NCI-H1105 treated with DMSO at 0.1 percent for 48 hours (cell line): ENCODE results near the gene PLCH1.
"Not testable (repeated sequence)": the region's sequence is repeated elsewhere in the genome, so short reads cannot be mapped to it uniquely, and the experiment has no call there.

Source experiments
- DNase-seq: peaks from one replicate; lab custom pipeline; 2025; lab: John Stamatoyannopoulos, UW

PLCH1 gene

DNA sequence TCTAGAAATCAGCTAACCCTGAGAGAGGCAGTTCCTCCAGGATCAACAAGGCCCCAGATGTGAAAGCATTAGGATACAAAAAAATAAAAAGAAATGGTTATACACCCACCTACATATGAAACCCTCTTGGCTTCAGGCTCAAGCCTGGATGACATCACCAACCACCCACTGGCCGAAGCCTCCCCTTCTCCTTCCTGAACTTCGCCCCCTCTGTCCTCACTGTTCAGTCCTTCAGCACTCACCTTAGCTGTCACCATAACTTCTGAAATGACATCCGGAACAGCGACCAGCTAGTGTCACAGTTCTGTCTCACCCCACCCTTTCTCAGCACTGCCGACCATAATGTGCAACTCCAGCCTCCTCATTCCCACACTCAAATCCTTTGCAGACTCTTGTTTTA is 98.7 kb downstream of the PLCH1 start:
- DNase-seq, result no peak

DNA sequence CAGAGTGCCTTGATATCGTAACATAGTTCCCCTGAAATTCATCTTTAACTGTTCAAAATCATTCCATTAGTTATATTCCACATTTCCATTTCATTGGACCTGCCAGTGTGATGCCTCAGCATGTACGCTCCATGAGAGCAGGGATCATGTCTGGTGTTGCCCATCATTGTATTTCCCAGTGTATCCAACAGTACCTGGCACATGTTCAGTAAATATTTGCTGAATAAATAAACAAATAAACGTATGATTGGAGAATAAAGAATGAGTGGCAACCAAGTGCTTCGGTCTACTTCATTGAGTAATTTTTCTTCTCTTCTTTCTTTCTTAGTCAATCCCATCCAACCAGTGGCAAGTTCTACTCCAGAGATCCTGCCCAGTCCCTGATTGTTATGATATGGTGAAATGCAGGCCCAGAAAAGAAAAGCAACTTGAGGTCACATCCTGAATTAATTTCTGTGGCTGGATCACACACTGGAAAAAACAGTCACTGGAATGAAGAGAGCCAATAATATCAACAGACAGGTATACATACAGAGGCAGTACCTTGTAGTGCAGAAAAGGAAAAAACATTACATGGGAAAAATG is 101.2 kb downstream of the PLCH1 start:
- DNase-seq, result no peak

DNA sequence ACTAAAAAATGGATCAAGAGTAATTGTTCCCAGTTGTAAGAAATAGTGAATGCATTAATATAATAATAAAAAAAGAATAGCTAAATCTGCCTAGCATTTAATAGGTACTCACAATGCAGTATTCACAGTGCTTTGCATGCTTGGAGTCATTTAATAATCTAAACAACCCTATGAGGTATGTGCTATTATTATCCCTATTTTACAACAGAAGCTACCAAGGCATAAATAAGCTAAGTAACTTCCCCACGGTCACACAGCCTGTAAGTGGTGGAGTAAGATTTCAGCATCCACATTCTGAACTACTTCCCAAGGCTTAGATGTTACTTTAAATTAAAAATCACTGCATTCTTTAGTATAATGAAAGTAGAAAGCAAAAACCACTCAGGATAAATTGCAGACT is 102.9 kb downstream of the PLCH1 start:
- no peak for DNase-seq

DNA sequence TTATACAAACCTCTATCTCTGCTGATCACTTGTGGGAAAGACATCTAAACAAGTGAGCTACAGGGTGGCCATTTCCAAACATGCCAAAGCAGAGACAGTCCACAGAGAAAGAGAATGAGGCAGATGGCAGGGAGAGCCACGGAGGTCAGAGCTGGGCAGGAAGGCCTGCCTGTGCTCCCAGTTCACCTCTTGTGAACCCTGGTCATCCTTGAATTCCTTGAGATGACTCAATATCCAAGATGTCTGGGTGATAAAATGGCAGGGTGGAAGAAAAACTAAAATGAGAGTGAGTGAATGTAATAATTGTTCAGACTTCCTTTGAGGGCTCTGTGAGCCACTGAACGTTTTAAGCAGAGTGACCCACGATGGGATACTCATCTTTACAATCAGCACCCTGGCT is 104.8 kb downstream of the PLCH1 start:
- DNase-seq, result no peak

DNA sequence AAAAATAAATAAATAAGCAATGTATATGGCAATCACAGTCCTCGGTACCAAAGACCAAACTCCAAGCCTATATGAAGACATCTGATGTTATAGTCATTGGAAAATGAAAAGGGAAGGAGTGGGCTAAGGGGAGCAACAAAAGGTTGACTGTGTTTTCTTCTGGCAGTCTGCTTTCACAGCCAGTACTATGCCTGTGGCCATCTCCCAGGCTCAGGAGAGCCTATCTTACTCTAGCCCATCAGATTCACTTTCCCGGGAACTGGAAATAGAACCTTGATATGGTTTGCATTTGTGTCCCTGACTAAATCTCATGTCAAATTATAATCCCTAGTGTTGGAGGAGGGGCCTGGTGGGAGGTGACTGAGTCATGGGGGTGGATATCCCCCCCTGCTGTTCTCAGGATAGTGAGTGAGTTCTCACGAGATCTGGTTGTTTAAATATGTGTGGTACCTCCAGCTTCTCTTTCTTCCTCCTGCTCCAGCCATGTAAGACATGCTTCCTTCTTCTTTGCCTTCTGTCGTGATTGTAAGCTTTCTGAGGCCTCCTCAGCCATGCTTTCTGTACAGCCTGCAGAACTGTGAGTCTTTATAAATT is 105.3 kb downstream of the PLCH1 start:
- DNase-seq, result no peak

DNA sequence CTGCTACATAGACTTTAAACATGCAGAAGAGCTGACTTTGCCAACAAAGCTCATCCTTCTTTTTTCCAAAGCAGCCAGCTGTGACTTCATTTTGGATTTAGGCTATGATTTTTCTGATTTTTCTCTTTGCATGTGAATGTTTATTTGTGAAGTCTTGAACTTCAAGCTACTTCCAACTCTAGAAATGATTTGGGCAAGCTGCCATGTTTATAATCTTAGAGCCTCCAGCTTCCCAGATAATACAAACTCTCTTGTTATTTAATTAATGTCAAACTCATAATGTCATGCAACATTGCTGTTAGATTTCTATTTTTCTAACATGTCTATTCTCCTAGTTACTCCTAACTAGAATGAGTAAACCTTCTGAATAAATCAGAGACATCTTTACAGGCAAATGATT is 106.4 kb downstream of the PLCH1 start:
- not testable (repeated sequence) for DNase-seq

DNA sequence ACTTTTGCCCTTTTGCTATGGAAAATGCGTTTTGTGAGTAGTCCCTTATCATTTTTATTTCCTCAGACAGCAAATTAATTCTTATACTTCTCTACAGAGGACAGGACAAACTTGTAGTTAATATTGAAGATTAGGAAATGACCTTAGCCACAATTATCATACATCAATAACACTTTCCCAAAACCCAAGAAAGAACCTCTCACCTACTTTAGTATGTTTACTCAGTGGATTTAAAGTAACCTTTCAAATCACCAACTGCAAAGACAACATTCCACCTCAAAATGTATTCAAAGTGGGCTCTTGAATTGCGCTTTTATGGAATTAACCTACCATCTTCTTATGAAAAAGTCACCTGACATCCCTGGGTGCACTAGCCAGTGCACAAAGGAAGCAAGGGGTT is 107.3 kb downstream of the PLCH1 start:
- DNase-seq, result no peak

DNA sequence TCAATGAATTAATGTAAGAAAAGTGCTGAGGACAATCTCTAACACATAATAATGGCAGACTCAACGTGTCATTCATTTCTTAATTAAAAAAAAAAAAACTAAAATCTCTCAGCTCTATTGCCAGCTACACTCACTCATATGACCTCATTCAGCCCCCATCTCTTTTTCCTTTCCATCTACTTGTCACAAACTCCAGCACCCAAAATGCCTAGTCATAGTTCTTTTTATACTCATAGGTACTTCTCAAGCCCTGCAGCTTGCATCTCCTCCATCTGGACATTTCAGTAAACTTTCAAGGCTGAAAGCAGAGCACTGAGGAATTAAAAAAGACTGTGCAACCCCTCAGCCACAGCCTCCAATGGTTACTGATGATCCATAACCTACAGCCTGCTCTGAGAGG is 109.8 kb downstream of the PLCH1 start:
- no peak for DNase-seq

DNA sequence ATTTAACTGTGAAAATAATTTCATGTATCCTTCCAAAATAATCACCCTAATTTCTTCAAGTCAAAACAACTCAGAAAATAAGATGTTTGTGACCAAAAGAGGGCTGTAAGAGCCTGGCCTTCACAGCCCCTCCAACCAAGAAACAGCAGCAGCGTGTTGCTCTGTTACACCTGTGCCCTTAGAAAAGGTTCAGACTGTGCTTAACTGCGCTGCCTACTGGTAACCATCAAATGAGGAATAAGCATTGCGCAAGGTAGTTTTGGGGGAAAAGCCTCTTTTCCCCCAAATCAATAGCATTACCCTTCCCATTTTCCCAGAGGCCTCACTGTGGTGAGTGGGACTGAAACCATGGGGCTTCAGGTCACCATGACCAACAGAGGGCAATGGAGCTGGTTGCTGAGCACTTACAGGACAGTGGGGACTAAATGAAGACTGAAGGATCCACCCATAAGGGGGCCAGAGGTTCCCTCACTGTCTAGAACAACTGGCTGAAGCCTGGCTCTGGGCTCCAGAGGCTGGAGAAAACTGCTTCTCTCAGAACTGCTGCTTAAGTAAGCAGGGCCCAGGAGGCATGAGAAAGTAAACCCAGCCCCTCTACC is 110.7 kb downstream of the PLCH1 start:
- no peak for DNase-seq

DNA sequence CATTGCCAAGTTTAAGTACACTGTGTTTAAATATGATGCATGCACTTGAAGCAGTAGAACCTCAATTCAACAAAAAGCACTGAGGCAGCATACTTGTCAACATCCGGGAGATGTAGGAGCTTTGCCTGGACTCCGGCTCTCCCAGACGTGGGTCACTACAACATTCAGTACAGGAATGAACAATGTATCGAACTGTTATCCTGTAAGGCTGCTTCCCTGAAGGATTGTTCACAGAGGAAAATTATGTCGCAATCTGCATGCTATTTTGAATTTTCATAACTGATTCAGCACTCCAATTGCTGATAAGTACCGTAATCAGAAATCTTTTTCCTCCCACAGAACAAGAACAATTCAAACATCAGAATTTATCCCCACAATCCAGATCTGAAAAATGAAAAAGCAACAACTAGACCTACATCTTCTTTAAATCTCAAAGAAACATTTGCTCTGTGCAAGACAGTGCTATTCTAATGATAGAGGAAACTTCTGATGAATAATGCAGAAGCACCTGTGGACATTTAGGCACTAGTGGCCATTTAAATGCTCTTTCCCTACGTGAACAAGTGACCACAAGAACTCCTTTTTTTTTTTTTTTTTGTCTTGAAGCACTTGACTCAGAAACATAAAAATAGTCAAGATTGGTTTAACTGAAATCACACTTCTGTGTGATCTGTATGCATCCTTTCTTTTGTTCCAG is 113.4 kb downstream of the PLCH1 start:
- DNase-seq, result no peak

DNA sequence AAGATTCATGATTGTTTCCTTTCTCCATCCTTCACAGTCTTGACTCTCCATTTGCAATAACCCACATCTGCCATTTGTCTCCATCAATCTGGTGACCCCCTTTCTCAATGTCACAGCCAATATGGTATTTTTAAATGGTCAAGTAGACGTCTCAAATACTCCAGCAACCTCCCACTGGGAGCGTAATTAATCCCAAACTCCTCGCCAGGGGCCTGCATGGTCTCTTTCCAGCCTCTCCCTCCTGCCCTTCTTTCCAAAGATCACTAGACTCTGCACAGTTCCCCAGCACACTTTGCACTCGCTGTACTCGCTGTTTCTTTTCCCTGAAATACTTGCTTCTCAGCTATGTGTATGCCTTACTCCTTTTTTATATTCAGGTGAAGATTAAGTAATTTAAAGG is 115.3 kb downstream of the PLCH1 start:
- DNase-seq, result no peak

DNA sequence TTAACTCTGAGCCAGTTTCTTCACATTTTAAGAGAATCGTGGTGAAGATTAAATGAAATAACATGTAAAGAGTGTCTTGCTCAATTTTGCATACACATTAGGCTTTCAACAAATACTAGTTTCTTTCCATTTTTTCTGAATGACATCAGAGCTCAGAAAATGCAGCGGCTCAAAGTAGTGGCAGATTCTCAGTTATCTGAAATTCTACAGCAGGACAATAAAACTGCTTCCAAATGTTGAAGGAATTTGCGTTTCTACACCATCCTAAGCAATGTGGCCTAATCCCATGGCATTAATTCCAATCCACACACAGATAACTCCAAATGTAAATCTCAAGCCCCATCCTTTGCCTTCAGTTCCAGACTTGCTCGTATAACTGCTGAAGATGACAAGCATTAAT is 115.8 kb downstream of the PLCH1 start:
- no peak for DNase-seq

DNA sequence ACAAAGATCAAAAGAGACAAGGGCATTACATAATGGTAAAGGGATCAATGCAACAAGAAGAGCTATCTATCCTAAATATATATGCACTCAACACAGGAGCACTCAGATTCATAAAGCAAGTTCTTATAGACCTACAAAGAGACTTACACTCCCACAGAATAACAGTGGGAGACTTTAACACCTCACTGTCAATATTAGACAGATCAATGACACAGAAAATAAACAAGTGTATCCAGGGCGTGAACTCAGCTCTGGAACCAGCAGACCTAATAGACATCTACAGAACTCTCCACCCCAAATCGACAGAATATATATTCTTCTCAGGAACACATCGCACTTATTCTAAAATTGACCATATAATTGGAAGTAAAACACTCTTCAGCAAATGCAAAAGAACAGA is 122.2 kb downstream of the PLCH1 start:
- DNase-seq, result not testable (repeated sequence)

DNA sequence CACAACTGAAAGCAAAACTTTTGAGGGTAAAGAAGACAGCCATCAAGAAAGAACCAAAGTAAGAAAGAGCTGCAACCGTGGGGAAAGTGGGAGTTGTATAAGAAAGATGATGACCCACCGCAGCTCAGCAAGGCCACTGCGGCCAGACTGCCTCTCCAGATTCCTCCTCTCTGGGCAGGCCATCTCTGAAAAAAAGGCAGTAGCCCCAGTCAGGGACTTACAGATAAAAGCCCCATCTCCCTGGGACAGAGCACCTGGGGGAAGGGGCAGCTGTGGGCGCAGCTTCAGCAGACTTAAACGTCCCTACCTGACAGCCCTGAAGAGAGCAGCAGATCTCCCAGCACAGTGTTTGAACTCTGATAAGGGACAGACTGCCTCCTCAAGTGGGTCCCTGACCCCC is 124.3 kb downstream of the PLCH1 start:
- DNase-seq, result not testable (repeated sequence)

DNA sequence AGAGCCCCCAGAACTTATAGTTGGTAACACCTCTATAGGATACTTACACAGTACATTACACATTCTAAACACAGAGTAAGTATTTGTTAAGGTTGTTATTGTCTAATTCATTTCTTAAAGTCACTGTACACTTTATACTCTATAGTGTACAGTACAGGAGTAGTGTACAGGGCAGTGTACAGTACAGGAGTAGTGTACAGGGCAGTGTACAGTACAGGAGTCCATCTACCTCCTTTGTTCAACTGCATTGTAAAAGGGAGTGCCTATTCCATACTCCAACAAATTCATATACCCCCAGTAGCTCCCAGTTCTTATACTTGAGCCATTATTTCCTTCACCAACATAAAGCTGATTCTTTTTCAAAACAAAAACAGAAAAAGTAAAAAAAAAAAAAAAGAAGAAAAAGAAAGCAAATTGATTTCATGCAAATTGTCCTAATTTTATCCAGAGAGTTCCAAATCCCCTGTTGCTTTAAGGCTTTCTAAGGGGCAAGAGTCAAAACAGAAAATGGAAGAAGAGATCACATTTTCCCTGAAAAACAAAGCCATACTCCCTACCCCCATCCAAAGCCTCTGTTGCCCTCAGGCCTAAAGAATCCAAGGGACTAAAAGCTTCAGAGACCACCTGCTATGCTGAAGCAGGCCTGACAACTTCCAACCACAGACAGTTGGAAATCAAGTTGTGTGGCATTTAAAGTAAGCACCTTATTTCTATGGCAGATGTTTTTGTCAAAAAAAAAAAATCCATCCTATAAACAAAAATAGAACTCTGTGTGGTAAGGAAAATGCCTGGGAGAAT is 125.6 kb downstream of the PLCH1 start:
- DNase-seq, result no peak

DNA sequence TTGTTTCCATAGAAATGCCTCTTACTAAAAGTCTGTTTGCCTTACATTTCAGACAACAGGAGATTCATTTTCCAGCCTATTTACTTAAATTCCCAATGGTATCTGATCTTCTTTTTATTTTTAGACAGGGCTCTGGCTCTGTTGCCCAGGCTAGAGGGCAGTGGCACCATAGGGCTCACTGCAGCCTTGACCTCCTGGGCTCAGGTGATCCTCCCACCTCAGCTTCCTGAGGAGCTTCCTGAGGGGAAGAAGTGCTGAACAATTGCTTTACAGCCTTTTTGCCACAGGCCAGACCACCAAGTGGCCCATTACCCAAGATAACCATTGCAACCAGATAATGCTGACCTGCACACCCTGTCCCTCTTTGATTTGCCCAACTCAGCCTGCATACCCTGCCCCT is 126.3 kb downstream of the PLCH1 start:
- no peak for DNase-seq

DNA sequence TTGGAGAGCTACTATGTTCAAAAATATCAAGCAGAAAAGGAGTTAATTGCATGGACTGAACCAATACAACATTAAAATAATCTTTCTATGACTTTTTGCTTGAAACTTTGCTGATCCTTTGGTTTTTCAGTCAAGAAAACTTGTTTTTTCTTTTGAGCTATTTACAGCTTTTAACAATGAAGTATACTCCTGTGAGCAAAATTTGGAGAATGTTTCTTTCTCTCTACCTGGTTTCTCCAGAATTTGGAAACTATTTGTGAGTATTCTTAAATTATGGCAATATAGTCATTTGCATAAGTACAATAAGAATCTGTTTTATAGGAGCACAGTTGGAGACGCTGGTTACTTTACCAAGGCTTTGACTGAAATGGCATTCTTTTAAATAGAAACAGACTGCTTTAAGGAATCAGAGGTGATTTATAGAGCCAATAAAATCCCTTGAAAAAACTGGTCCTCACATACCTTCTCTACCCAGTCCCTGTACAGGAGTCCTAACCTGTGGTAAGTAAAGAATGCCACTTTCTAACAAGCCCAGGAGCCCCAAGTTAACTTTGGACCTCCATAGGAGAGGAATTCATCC is 127.4 kb downstream of the PLCH1 start:
- DNase-seq, result no peak

DNA sequence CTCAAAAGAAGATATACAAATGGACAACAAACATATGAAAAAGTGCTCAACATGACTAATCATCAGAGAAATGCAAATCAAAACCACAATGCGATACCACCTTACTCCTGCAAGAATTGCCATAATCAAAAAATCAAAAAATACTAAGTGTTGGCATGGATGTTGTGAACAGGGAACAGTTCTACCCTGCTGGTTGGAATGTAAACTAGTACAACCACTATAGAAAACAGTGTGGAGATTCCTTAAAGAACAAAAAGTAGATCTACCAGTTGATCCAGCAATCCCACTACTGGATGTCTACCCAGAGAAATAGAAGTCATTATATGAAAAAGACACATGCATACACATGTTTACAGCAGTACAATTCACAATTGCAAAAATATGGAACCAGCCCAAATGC is 129.7 kb downstream of the PLCH1 start:
- not testable (repeated sequence) for DNase-seq

DNA sequence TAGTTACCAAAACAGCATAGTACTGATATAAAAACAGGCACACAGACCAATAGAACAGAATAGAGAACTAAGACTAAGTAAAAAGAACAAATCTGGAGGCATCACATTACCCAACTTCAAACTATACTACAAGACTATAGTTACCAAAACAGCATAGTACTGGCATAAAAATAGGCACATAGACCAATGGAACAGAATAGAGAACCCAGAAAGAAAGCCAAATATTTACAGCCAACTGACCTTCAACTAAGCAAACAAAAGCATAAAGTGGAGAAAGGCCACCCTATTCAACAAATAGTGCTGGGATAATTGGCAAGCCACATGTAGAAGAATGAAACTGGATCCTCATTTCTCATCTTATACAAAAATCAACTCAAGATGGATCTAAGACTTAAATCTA is 130.5 kb downstream of the PLCH1 start:
- DNase-seq, result not testable (repeated sequence)

DNA sequence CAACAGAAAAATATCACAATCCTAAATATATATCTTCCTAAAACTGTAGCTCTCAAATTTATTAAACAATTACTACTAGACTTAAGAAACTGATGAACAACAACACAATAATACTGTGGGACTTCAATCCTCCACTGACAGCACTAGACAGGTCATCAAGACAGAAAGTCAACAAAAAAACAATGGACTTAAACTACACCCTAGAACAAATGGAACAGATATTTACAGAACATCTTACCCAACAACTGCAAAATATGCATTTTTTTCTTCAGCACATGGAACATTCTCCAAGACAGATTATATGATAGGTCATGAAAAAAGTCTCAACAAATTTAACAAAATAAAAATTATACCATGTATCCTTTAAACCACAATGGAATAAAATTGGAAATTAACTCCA is 133.4 kb downstream of the PLCH1 start:
- DNase-seq, result no peak

DNA sequence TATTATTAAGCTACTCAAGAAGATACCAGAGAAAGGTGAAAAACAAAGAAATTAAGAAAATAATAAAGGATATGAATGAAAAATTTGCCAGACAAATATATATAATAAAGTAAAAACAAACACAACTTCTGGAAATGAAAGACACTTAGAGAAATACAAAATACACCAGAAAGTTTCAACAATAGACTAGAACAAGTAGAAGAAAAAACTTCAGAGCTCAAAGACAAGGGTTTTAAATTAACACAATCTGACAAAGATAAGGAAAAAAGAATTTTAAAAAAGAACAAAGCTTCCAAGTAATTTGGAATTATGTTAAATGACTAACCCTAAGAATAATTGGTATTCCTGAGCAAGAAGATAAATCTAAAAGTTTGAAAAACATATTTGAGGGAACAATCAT is 135.3 kb downstream of the PLCH1 start:
- DNase-seq, result no peak

DNA sequence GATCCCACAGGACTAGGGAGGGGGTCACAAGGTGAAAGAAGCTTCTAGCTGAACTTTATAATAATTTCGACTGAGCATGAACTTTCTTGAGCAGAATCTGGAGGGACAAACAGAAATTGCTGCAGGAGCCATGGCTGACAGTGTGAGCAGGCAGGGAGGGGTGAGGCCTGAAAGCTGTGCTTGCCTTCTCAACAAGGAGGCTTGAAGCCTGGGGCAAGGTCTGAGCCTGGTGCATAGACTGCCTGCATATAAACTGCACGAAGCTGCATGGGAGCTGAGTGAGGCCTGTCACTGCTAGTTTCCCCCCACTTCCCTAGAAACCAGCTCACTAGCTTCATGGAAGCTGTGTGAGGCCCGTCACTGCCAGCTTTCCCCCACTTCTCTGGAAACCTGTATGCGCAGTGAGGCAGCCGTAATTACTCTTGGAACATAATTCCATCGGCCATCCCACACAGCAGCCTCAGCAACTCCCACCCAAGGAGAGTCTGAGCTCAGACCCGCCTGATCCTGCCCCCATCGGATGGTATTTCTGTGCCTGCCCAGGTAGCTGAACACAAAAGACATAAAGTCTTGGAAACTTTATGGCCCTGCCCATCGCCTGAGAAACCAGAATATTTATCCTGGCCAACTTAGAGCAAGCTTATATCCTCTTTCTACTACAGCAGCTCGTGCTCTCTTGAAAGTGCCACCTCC is 136.5 kb downstream of the PLCH1 start:
- DNase-seq, result no peak
